HG03460 (cell line): ENCODE results near the gene GTPBP6.
"Not testable (repeated sequence)": the region's sequence is repeated elsewhere in the genome, so short reads cannot be mapped to it uniquely, and the experiment has no call there.

ENCODE experiments used
- ATAC-seq: cut with Tn5 transposase; IDR thresholded peaks from one replicate; pipeline ENCODE4 v1.9.1; 2021; ENCODE audit not compliant: unreplicated experiment

The GTPBP6 gene

DNA sequence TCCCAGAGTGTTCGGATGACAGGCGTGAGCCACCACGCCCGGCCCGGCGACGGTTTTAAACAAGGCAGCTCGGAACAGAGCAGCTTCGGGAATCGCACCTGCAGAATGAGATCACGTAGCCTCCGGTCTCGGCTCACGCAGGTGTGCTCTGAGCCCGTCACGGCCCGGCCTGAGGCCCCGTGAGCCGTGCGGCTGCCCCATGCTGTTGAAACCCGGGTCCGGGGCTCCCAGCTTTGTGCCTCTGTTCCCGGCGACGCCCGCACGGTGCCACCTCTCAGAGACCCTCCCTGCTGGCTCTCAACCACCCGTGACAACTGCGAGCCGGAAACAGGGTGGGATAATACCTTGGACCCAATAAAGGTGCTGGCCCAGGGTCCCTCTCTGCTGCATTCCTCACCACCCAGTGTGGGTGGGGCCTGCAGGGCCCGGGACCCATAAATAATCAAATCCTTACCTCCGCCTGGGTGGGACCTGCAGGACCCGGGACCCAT is 50.8 kb downstream of the GTPBP6 start:
- no peak for ATAC-seq

DNA sequence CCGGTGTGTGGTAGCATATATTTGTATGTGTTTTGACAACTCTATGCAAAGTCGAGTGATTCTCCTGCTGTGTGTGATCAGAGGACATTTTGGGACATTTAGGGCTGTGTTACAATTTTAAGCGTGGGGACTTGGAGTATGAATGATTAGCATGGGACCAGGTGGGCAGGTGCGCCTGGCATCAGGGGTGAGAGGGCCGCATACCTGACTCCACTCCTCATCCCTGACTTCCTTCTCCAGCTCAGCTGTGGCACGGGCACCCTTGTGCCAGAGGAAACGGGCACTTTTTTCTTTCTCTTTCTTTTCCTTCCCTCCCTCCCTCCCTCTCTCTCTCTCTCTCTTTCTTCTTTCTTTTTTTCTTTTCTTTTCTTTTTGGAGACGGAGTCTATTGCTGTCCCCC is 53.1 kb downstream of the GTPBP6 start:
- ATAC-seq = no peak

DNA sequence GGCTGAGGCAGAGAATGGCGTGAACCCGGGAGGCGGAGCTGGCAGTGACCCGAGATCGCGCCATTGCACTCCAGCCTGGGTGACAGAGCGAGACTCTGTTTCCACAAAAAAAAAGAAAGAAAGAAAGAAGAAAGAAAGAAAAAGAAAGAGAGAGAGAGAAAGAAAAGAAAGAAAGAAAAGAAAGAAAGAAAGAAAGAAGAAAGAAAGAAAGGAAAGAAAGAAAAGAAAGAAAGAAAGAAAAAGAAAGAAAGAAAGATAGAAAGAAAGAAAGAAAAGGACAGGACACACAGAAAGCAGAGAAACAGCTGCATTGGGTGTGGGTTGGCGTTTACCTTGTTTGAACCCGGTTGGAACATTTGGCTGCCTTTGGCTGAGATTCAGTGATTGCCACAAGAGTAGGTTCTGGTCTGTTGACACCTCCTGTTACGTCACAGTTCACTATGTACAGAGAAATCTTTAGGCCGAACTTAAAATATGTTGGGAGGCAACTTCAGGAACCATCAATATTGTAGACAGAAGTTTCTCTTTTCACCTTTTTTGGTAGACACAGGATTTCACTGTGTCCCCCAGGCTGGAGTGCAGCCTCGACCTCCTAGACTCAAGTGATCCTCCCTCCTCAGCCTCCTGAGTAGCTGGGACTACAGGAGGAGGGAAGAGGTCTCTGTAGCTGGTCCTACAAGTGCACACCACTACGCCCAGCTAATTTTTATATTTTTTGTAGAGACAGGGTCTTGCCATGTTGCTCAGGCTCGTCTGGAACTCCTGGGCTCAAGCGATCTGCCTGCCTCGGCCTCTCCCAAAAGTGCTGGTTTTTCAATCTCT is 53.8 kb downstream of the GTPBP6 start:
- no peak for ATAC-seq

DNA sequence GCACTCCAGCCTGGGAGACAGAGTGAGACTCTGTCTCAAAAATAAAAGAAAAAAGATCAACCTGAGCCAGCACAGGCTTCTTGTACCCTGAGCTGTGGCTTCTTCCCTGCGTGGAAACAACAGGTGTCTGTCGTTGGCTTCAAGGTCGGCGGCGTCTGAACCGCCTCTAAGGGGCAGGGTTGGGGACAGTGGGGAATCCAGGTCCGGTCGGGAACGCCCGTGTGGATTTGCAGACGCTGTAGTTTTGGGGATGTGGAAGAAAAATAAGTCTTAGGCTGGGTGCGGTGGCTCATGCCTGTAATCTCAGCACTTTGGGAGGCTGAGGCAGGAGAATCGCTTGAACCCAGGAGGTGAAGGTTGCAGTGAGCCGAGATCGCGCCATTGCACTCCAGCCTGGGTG is 54.6 kb downstream of the GTPBP6 start:
- not testable (repeated sequence) for ATAC-seq

DNA sequence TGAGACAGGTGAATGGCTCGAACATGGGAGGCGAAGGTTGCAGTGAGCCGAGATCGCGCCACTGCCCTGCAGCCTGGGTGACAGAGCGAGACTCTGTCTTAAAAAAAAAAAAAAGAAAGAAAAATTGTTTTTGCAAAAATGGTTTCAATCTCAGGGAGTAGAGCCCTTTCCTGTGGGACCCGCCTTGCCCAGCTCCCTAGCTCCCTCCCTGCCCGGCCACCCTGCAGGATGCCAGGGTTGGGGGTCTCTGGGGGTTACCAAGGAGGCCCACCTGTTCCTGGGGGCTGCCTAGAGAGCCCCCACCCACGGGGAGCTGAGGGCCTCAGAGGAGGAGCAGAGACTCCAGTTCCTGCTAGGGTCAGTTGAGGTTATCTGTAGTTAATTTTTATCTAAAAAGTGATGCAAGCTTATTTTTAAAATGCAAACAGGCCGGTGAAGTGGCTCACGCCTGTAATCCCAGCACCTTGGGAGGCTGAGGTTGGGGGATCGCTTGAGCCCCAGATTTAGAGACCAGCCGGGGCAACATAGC is 56.2 kb downstream of the GTPBP6 start:
- ATAC-seq = peak; percentile 86

DNA sequence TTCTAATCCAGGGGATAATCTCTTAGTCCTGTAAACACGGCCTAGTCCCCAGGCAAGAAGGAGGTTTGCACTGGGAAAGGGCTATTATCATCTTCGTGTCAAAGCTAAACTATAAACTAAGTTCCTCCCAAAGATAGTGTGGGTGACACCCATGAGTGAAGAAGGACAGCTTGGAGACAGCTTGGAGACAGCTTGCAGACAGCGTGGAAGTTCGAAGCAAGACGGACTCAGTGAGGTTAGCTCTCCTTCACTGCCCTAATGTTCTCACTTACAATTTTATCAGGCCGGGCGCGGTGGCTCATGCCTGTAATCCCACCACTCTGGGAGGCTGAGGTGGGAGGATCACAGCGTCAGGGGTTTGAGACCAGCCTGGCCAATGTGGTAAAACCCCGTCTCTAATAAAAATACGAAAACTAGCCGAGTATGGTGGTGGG is 56.7 kb downstream of the GTPBP6 start:
- ATAC-seq = no peak

DNA sequence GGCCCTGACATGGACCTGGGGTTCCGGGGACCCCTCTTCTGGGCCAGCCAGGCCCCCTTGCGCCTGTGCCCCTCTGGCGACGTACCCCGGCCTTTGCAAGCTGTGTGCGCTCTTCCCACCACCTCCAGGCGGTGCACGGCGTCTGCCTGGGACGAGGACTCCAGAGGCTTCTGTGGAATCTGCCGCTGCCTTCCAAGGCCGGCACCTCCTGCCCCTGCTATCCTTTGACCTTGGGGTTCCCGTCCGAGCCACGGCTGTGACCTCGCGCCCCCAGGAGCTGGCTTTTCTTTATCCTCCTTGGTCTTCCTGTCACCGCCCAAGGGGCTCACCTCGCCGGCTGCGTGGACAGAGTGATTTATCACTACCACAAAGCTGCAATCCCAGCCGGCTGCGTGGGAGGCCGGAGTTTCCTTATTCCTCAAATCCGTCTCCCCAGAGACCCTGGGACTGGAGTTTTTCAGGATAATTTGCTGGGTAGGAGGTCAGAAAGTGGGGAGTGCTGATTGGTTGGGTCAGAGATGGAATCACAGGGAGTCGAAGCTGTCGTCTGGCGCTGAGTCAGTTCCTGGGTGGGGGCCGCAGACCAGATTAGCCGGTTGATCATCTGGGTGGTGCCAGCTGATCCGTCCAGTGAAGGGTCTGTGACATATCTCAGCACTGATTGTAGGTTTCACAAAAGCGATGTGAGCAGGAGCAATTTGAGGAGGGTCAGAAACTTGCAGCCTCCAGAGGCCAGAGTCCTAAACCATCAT is 57.3 kb downstream of the GTPBP6 start:
- ATAC-seq = no peak

DNA sequence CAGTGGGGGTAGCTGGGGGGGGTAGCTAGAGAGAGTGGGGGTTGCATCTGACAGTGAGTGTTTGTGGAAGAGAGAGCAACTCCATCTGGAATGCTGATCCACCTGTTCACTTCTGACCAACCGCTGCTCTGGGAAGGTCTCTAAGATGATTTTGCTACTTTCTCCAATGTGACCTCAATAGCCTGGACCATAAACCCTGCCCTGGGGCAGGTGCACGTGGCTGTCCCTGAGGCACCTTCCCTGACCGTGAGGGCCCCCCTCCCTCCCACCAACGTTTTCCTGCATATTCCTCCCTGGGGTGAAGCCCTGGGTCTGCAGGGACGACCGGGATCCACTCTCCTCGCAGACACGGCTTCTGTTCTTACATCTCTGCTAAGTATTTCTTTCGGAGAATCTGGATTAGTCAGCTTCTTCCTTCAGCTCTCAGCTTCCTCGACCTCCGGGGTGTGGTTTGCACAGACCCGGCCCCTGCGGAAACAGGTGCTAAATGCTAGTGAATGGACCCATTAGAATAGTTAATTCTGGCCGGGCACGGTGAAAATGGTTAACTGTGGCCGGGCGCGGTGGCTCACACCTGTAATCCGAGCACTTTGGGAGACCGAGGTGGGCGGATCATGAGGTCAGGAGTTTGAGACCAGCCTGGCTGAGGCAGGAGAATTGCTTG is 58.8 kb downstream of the GTPBP6 start:
- ATAC-seq = no peak

DNA sequence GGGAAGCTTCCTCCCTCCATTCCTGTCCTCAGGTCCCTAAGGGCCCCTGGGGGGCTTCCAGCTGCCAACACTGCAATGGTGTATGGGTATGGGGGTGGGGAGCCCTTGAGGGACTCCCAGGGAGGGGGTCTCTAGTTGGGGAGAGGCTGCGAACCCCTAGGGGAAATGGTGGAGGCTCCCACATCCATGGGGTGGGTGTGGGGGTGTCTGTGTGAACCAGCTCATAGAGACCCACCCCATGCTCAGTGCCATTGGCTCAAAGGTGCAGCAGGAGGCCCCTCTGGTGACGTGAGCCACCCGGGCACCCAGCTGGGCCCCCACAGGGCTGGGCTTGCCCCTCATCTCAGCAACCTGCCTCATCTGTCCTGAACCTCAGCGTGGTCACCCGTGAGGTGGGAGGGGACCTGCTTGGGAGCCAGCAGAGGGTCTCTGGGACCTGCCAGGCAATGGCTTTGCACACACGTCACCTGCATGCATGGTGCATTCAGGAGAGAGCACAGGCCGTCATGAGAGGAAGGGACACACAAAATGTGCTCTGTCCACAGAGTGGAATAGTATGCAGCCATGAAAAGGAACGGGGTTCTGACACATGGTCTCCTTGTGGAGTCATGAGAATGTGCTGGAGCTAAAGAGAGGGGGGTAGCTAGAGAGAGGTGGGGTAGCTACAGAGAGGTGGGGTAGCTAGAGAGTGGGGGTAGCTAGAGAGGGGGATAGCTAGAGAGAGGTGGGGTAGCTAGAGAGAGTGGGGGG is 60.1 kb downstream of the GTPBP6 start:
- no peak for ATAC-seq

DNA sequence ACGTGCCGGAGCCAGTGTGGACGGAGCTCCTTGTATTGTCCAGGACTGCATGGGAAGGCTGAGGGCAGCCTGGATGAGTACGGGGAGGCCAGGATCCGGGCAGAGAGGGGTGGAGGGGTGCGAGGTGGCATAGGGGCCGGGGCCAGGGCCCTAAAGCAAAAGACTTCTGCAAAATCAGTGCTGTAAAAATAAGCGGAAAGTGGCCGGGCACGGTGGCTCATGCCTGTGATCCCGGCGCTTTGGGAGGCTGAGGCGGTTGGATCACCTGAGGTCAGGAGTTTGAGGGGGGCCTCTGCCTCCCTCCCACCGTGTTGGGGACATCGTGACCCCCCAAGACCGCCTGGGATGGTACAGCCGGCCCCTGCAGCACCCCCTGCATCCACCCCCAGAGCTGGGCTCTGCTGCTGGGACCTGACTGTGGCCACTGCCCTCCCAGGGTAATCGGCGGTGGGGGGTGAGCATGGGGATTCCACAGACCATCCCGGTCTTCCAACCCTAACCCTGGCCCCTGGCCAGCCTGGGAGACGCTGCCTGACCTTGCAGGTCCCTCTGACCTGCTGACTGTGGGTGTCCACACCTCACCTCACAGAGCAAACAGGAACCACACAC is 60.8 kb downstream of the GTPBP6 start:
- ATAC-seq = no peak

DNA sequence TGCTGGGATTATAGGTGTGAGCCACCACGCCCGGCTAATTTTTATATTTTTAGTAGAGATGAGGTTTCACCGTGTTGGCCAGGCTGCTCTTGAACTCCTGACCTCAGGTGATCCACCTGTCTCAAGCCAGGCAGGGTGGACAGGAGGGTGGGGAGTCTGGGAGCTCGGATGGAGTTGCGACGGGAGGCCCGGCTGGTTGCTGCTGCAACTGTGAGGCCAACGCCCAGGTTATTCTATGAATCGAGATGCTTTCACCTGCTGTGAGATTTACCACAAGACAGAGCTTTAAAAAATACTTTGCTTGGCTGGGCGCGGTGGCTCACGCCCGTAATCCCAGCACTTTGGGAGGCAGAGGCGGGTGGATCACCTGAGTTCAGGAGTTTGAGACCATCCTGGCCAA is 61.5 kb downstream of the GTPBP6 start:
- ATAC-seq = not testable (repeated sequence)

DNA sequence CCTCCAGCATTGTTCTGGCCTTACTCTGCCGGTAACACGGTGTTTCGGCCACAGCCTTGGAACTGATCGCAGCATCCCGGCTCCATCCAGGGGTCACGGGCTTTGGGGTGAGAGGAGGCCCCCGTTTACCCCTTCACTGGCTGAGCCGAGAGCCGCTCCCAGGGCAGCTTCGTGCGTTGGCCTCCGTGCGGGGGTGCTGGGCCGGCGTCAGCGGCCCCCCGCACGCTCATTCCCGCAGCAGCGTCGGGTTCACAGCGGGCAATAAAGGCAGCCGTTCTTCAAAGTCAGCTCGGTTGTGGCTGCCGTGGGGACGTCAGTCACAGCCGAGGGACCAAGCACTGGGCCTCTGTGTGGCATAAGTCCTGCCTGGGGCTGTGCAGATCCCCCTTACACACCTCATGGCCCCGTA is 62.7 kb downstream of the GTPBP6 start:
- ATAC-seq = no peak
